Neuronal stem cell (in vitro differentiated cells): ENCODE data around the gene NSMCE1.

Experiments
- DNase-seq: peaks from one replicate; pipeline ENCODE4 v3.0.0-alpha.2; 2013; ENCODE audit warnings: low spot score
- H2AFZ ChIP-seq: one replicate; pipeline ENCODE4 v1.6.1; 2013; ENCODE audit warnings: mild to moderate bottlenecking, low read length, inconsistent platforms
- H2AK5ac ChIP-seq: 2 replicates; pipeline ENCODE4 v1.6.1; 2013; ENCODE audit warnings: low read depth, mild to moderate bottlenecking, inconsistent platforms, low read length, moderate library complexity, mixed read lengths
- H2BK120ac ChIP-seq: 2 replicates; pipeline ENCODE4 v1.6.1; 2013; ENCODE audit warnings: low read depth, mild to moderate bottlenecking, inconsistent platforms, low read length, moderate library complexity, mixed read lengths
- H2BK12ac ChIP-seq: one replicate; pipeline ENCODE4 v1.6.1; 2013; ENCODE audit warnings: low read length, inconsistent platforms
- H2BK15ac ChIP-seq: 2 replicates; pipeline ENCODE4 v1.6.1; 2013; ENCODE audit warnings: mild to moderate bottlenecking, low read length, inconsistent platforms, mixed read lengths
- H2BK5ac ChIP-seq: one replicate; pipeline ENCODE4 v1.6.1; 2013; ENCODE audit warnings: inconsistent platforms, mild to moderate bottlenecking, low read length, moderate library complexity
- H3K14ac ChIP-seq: one replicate; pipeline ENCODE4 v1.6.1; 2013; ENCODE audit warnings: low read length, inconsistent platforms
- H3K18ac ChIP-seq: 2 replicates; pipeline ENCODE4 v1.6.1; 2013; ENCODE audit warnings: low read length, inconsistent platforms
- H3K23ac ChIP-seq: 2 replicates; pipeline ENCODE4 v1.6.1; 2013; ENCODE audit warnings: low read depth, mild to moderate bottlenecking, mixed read lengths, low read length, inconsistent platforms; ENCODE audit not compliant: poor library complexity
- H3K27ac ChIP-seq: replicated peaks from 3 replicates; pipeline ENCODE4 v1.5.1; 2013; ENCODE audit warnings: low read length, inconsistent platforms
- H3K27me3 ChIP-seq, 3 experiments: 2 replicates each; pipeline ENCODE4 v1.6.1; 2013; ENCODE audit warnings: low read length in 3 of 3, mild to moderate bottlenecking in 2 of 3, inconsistent platforms in 1 of 3, low read depth in 1 of 3, mixed read lengths in 1 of 3, moderate library complexity in 1 of 3; ENCODE audit not compliant: control insufficient read depth in 3 of 3, insufficient read depth in 3 of 3
- H3K36me3 ChIP-seq, 2 donors: replicated peaks in 1 of 2; 2 replicates each; pipeline ENCODE4 v1.6.1; 2013; ENCODE audit warnings: low read length in 2 of 2; ENCODE audit not compliant: control insufficient read depth in 2 of 2, insufficient read depth in 2 of 2
- H3K4ac ChIP-seq: 2 replicates; pipeline ENCODE4 v1.6.1; 2013; ENCODE audit warnings: inconsistent platforms, mild to moderate bottlenecking, low read length, moderate library complexity
- H3K4me1 ChIP-seq, 2 donors: 1 replicate in 1 of 2; 2 replicates in 1 of 2; pipeline ENCODE4 v1.6.1; 2013; ENCODE audit warnings: low read length in 2 of 2, low read depth in 1 of 2; ENCODE audit not compliant: control insufficient read depth in 2 of 2, insufficient read depth in 1 of 2
- H3K4me2 ChIP-seq: one replicate; pipeline ENCODE4 v1.6.1; 2013; ENCODE audit warnings: mild to moderate bottlenecking, low read length, inconsistent platforms; ENCODE audit not compliant: insufficient read depth, poor library complexity, severe bottlenecking
- H3K4me3 ChIP-seq, 2 donors: 2 replicates each; pipeline ENCODE4 v1.5.1; 2013; ENCODE audit warnings: low read length in 2 of 2, mild to moderate bottlenecking in 2 of 2, inconsistent platforms in 1 of 2, moderate library complexity in 1 of 2
- H3K79me1 ChIP-seq: one replicate; pipeline ENCODE4 v1.6.1; 2013; ENCODE audit warnings: low read depth, mild to moderate bottlenecking, inconsistent platforms, low read length, moderate library complexity
- H3K9ac ChIP-seq: one replicate; pipeline ENCODE4 v1.6.1; 2013; ENCODE audit warnings: mild to moderate bottlenecking, low read depth, low read length, inconsistent platforms; ENCODE audit not compliant: poor library complexity
- H3K9me3 ChIP-seq, 2 donors: replicated peaks in 1 of 2; 2 replicates each; pipeline versions ENCODE3 to v1.6.1; 2013; ENCODE audit warnings: low read length in 2 of 2, mild to moderate bottlenecking in 2 of 2, inconsistent platforms in 1 of 2, low read depth in 1 of 2, mixed read lengths in 1 of 2, moderate library complexity in 1 of 2; ENCODE audit not compliant: control insufficient read depth in 2 of 2, insufficient read depth in 1 of 2
- H4K8ac ChIP-seq: one replicate; pipeline ENCODE4 v1.6.1; 2013; ENCODE audit warnings: low read depth, mild to moderate bottlenecking, inconsistent platforms, low read length, moderate library complexity
- H4K91ac ChIP-seq: one replicate; pipeline ENCODE4 v1.6.1; 2013; ENCODE audit warnings: low read length, low read depth, mild to moderate bottlenecking, inconsistent platforms; ENCODE audit not compliant: poor library complexity
- WGBS, 2 donors: extraction: QIAGEN DNeasy Blood & Tissue Kit; methylation state at CpG; one replicate each; pipeline ENCODE4 v1.1.7; 2013; ENCODE audit warnings: missing lambda C conversion rate in 2 of 2, mixed read lengths in 1 of 2; ENCODE audit not compliant: insufficient read length in 2 of 2, insufficient replicate concordance in 1 of 2; ENCODE audit errors: extremely low coverage in 2 of 2; 5-methylcytosine and 5-hydroxymethylcytosine counted together

Gene NSMCE1

DNA sequence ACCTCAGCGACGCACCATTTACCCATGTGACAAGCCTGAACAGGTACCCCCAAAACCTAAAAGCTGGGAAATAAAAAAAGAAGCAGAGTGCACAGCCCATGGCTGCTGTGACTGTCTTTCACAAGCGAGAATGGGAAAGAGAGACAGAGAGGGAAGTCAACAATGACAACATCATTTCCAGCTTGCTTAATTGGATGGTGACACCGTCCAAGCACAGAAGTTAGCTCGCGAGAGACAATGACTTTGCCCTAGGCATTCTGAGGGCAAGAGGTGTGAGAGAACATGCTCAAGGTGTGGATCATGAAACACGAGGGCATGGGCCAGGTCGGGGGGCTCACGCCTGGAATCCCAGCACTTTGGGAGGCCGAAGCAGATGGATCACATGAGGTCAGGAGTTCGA, 19.3 kb upstream of the NSMCE1 start:
- H2BK5ac ChIP-seq: no peak overlapping the region
- no peak overlapping the region for H2AFZ ChIP-seq
- no peak for DNase-seq
- H3K4me3 ChIP-seq: no peak overlapping the region
- no peak overlapping the region for H4K8ac ChIP-seq
- H2AK5ac ChIP-seq: no peak overlapping the region
- no peak overlapping the region for H3K4me2 ChIP-seq
- no peak overlapping the region for H3K14ac ChIP-seq
- no peaks in the 10 kb centered on the region for H3K9me3 ChIP-seq
- H3K9ac ChIP-seq: no peak overlapping the region
- no peak overlapping the region for H3K18ac ChIP-seq
- no peaks in the 10 kb centered on the region for H3K79me1 ChIP-seq
- WGBS, 2 donors: no CpG with 5 or more reads among the region's 11 CpGs
- no peak overlapping the region for H2BK15ac ChIP-seq
- no peak overlapping the region for H3K23ac ChIP-seq
- peaks cover 0 to 4% of the 10 kb centered on the region in 2 donors for H3K4me1 ChIP-seq
- peaks cover 0 to 5% (median 0%) of the 10 kb centered on the region in 3 experiments for H3K27me3 ChIP-seq
- H3K36me3 ChIP-seq: no peaks in the 10 kb centered on the region
- H3K4ac ChIP-seq: no peak overlapping the region
- no peak overlapping the region for H2BK120ac ChIP-seq
- H3K27ac ChIP-seq: no peak overlapping the region
- H4K91ac ChIP-seq: no peak overlapping the region
- no peak overlapping the region for H2BK12ac ChIP-seq

GRCh38 chr16:27287051-27287811, 18.7 kb upstream of the NSMCE1 start:
- Histone ChIP-seq H3K79me1 (no peaks in the 10 kb centered on the region), H2AK5ac (no peak overlapping the region), H2BK120ac (no peak overlapping the region), H3K4me3 (no peak overlapping the region), H3K23ac (no peak overlapping the region), H3K36me3 (no peaks in the 10 kb centered on the region), H3K18ac (no peak overlapping the region), H2BK15ac (no peak overlapping the region), H3K4me1 (peaks cover 0 to 4% of the 10 kb centered on the region in 2 donors), H4K8ac (no peak overlapping the region), H4K91ac (no peak overlapping the region), H2BK5ac (no peak overlapping the region), H3K27me3 (peaks cover 0 to 5% (median 0%) of the 10 kb centered on the region in 3 experiments), H2BK12ac (no peak overlapping the region), H2AFZ (no peak overlapping the region), H3K9ac (no peak overlapping the region), H3K4me2 (no peak overlapping the region), H3K9me3 (no peaks in the 10 kb centered on the region), H3K27ac (no peak overlapping the region), H3K4ac (no peak overlapping the region), H3K14ac (no peak overlapping the region)
- whole genome bisulfite sequencing, 2 donors: no CpG with 5 or more reads among the region's 8 CpGs
- DNase-seq: no peak

GRCh38 chr16:27286451-27286850, 17.9 kb upstream of the NSMCE1 start:
- Histone ChIP-seq H4K8ac (no peak overlapping the region), H3K79me1 (no peaks in the 10 kb centered on the region), H2BK12ac (no peak overlapping the region), H3K4me1 (peaks cover 0 to 4% of the 10 kb centered on the region in 2 donors), H3K27ac (no peak overlapping the region), H2AK5ac (no peak overlapping the region), H3K9me3 (no peaks in the 10 kb centered on the region), H3K4me3 (no peak overlapping the region), H3K18ac (no peak overlapping the region), H2BK5ac (no peak overlapping the region), H3K4ac (no peak overlapping the region), H2BK120ac (no peak overlapping the region), H3K27me3 (peaks cover 0 to 1% (median 0%) of the 10 kb centered on the region in 3 experiments), H3K14ac (no peak overlapping the region), H2BK15ac (no peak overlapping the region), H3K36me3 (no peaks in the 10 kb centered on the region), H3K23ac (no peak overlapping the region), H2AFZ (peak overlapping the region; percentile 24), H3K4me2 (no peak overlapping the region), H3K9ac (no peak overlapping the region), H4K91ac (no peak overlapping the region)
- no peak for DNase-seq
- WGBS, 2 donors: no CpG with 5 or more reads among the region's 4 CpGs

DNA sequence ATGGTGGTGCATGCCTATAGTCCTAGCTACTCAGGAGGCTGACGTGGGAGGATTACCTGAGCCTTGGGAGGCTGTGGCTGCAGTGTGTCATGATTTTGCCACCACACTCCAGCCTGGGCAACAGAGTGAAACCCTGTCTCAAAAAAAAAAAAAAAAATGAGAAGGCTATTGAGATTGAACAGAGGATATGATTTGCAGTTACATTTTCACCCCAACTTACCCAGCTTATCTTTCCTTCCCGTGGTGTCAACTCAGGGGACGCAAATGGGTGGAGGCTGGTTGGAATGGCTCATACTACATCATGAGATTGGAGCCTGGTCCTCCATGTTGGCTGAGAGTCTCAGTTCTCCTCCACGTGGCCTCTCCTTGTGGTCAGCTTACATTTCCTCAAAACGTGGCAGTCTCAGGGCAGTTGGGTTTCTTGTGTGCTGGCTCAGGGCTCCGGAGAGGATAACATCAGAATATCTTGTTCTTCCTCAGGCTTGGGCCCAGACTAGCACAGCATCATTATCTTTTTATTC, 17.2 kb upstream of the NSMCE1 start:
- H3K9me3 ChIP-seq: no peaks in the 10 kb centered on the region
- WGBS, 2 donors: no CpG with 5 or more reads among the region's 6 CpGs
- no peak overlapping the region for H3K23ac ChIP-seq
- H2AFZ ChIP-seq: no peak overlapping the region
- no peak overlapping the region for H3K9ac ChIP-seq
- no peak overlapping the region for H4K91ac ChIP-seq
- no peak overlapping the region for H4K8ac ChIP-seq
- no peak overlapping the region for H3K14ac ChIP-seq
- H2BK15ac ChIP-seq: no peak overlapping the region
- H3K4me2 ChIP-seq: no peak overlapping the region
- H2BK5ac ChIP-seq: no peak overlapping the region
- H3K4ac ChIP-seq: no peak overlapping the region
- DNase-seq: no peak
- no peaks in the 10 kb centered on the region for H3K36me3 ChIP-seq
- H2BK12ac ChIP-seq: no peak overlapping the region
- H3K4me3 ChIP-seq: no peak overlapping the region
- no peak overlapping the region for H3K27ac ChIP-seq
- H3K4me1 ChIP-seq: peaks cover 0 to 4% of the 10 kb centered on the region in 2 donors
- no peak overlapping the region for H3K18ac ChIP-seq
- H3K27me3 ChIP-seq: no peaks in the 10 kb centered on the region
- no peak overlapping the region for H2AK5ac ChIP-seq
- no peaks in the 10 kb centered on the region for H3K79me1 ChIP-seq
- no peak overlapping the region for H2BK120ac ChIP-seq
